DMS53 treated with DMSO at 0.1 percent for 48 hours (cell line): ENCODE results near the gene LONP1.

Experiments
- DNase-seq: peaks from one replicate; lab custom pipeline; 2025; ENCODE audit not compliant: unreplicated experiment; lab: John Stamatoyannopoulos, UW

Gene LONP1

GRCh38 chr19:5655412-5655811 is 64.5 kb downstream of the LONP1 start:
- no peak for DNase-seq

DNA sequence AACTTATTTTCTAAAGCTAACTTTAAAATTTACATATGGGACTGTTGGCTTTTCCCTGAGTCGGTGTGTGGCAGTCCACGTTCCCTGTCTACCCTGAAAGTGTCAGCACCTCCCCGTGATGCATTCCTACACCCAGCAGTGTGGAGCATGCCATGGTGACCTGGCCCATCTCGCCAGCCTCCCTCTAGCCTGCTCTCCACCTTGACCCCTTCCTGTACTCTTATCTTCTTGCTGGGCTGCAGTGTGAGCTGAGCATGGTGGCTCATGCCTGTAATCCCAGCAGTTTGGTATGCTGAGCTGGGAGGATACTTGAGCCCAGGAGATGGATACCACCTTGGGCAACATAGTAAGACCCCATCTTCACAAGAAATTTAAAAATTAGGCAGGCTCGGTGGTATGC is 65.0 kb downstream of the LONP1 start:
- no peak for DNase-seq

- DNase-seq: no peak
Observed at GRCh38 chr19:5652261-5652660, 67.7 kb downstream of the LONP1 start.

GRCh38 chr19:5651361-5651760 is 68.6 kb downstream of the LONP1 start:
- DNase-seq: no peak

DNA sequence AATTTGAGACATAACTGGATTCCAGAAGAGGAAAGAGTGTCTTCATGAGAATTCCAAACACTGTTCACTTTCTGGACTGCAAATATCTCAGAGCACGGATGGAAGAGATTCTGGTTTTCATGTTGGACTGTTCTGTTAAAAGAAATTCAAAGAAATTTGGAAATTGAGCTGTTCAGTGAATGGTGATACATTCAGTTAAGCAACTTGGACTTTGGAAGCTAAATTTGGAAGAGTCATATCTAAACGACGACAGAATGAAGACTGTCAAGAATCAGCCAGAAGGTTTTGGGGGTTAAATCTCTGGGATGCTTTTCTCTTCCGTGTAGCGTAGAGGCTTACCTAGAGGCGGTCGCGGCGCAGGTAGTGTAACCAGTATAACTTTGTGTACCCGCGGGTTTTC is 71.5 kb downstream of the LONP1 start:
- DNase-seq: no peak

DNA sequence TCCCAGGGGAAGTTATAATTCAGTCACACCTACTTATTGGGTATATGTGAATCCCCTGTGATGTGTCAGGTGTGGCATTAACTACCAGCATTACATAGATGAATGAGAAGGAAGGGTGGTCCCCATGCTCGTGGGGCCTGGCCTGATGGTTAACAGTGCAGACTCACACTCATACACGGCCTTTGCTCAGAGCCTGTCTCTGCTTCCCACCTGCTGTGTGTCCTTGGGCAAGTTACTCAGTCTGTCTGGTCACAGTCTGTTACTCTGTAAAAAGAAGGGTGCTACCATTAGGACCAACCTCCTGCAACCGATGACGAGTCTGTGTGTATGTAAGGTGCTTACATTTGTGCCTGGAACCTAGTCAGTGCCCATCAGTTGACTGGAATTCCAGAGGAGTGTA is 73.2 kb downstream of the LONP1 start:
- DNase-seq: no peak

DNA sequence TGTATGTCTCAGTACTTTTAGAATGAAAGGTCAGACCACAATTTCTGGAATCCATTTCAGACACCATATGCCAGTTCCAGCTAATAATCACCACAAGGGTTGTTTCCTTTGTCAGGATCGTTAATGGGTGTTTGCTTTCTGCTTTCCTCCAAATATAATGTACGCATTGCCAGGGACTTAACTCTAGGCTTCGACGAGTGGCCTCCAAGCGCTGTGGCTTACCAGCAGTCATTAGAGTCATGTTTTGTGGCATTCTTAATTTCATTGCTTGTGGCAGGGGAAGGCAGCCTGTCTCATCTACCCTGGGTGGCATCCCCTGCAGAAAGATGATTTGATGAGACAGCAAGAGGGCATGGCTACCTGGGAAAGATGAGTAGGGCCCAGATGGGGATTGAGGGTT is 74.5 kb downstream of the LONP1 start:
- DNase-seq: no peak

- DNase-seq: no peak
Observed at GRCh38 chr19:5644037-5644436, 75.9 kb downstream of the LONP1 start.

- no peak for DNase-seq
Observed at GRCh38 chr19:5643060-5643459, 76.9 kb downstream of the LONP1 start.

GRCh38 chr19:5642204-5642603 is 77.7 kb downstream of the LONP1 start:
- DNase-seq: no peak
